NCI-H2171 (cell line): Measurements from ENCODE around the gene ADIPOR1.
A peak's percentile ranks its signal among the peaks of the same experiment; 100 is the strongest.
"Not testable (repeated sequence)": the region's sequence is repeated elsewhere in the genome, so short reads cannot be mapped to it uniquely, and the experiment has no call there.

Source experiments
- DNase-seq: peaks from one replicate; lab custom pipeline; 2025; lab: John Stamatoyannopoulos, UW

Gene ADIPOR1

DNA sequence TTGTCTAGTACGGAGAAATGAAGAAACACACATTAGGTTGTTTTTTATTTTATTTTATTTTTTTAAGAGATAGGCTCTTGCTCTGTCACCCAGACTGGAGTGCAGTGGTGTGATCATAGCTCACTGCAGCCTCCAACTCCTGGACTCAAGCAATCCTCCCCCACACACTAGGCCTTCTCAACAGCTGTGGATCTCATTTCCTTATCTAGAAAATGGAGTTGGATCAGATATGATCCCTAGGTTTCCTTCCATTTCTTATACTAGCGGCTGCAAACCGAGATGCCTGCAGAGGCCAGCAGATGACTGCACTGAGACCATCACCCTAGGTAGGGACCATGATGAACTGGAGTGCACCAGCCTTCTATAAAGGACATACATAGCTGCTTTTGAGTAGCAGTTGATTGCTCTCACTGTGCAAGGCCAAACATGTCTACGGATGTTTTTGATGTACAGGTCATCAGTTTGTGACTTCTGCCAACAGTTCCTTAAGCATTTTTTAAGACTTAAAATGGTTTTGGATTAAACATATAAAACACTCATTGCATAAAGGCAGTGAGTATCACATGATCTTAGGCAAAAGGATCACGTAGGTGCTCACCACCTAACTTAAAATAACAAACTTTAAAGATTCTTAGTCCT is 19.7 kb downstream of the ADIPOR1 start:
- no peak for DNase-seq

DNA sequence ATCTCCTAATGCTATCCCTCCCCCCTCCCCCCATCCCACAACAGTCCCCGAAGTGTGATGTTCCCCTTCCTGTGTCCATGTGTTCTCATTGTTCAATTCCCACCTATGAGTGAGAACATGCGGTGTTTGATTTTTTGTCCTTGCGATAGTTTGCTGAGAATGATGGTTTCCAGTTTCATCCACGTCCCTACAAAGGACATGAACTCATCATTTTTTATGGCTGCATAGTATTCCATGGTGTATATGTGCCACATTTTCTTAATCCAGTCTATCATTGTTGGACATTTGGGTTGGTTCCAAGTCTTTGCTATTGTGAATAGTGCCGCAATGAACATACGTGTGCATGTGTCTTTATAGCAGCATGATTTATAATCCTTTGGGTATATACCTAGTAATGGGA is 21.7 kb downstream of the ADIPOR1 start:
- not testable (repeated sequence) for DNase-seq

DNA sequence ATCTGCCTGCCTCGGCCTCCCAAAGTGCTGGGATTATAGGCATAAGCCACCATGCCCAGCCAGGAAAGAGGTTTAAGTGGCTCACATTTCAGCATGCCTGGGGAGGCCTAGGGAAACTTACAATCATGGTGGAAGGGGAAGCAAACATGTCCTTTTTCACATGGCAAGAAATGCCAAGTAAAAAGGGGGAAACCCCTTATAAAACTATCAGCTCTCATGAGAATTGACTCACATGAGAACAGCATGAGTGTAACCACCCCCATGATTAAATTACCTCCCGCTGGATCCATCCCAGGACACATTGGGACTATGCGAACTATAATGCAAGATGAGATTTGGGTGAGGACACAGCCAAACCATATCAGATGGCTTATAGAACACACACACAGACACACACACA is 22.3 kb downstream of the ADIPOR1 start:
- no peak for DNase-seq

DNA sequence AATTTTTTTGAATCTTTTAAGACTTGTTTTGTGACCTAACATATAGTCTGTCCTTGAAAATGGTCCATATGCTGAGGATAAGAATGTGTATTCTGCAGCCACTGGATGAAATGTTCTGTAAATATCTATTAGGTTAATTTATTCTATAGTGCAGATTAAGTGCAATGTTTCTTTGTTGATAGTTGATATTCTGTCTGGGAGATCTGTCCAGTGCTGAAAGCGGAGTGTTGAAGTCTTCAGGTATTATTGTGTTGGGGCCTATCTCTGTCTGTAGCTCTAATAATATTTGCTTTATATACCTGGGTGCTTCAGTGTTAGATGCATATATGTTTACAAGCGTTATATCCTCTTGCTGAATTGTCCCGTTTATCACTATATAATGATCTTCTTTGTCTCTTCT is 23.4 kb downstream of the ADIPOR1 start:
- DNase-seq, result no peak

DNA sequence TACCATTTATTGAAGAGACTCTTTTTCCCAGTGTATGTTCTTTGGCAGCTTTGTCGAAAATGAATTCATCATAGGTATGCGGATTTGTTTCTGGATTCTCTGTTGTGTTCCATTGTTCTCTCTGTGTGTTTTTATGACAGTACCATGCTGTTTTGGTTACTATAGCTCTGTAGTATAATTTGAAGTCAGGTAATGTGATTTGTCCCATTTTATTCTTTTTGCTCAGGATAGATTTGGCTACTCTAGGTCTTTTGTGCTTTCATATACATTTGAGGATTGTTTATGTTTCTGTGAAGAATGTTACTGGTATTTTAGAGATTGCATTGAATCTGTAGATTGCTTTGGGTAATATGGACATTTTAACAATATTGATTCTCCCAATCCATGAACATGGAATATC is 25.6 kb downstream of the ADIPOR1 start:
- DNase-seq, result no peak

DNA sequence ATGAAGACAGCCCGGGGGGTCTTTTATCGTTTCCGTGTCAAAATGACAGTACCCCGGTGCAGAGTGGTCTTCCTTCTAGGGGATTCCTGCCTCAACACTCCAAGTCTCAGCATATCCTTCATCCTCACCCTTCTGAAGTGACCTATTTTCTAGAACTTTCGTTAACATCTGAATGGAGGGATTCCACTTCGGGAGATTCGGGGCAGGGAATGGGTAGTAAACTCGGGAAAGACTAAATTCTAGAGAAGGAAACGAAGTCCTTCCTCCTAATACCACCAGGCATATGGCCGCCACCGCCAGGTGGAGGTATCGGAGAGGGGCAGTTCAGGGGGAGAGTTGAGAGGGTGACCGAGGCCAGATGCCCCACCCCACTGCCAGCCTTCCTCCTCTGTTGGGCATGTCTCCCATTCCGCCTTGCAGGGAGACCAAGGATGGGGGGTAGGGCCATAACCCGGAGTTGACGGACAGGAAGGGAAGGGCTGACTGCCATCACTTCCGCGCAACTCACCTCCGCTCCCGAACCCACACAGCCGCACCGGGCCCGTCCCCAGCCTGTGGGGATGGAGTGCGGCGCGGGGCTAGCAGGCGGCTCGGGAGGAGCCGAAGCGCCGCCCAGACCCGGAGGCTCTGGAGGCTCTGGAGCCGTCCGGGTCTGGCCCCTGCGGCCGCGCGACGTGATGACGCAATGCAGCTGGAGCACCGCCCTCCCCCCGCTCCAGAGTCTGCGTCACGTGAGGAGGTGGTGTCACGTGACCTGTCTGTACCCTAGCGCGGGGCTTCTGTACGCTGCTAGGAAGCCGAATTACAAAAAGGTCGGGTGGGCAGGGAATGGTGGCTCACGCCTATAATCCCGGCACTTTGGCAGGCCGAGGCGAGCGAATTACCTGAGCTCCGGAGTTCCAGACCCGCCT is 31.3 kb downstream of the ADIPOR1 start, which contains the start of gene KLHL12:
TSS of gene KLHL12 (minus strand) at position 654 of the 911 bp plus-strand sequence. CDS start 2,072 bp downstream, outside the sequence.
- DNase-seq, result peak; percentile 96

DNA sequence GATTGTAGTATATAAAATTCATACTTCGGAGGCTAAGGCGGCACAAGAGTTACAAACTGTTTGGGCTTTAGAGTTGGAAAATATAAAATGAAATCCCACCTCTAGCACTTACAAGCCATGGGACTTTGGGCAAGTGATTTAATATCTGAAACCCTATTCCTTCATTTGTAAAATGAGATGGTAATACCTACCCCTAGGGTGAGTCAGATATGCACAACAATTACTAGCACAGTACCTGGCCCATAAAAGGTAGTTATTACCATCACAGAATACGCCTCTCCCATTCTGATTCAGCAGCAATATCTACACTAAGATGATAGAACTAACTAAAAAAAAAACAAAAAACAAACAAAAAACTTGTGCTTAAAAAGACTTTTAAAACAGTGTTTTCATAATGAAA is 34.6 kb downstream of the ADIPOR1 start:
- no peak for DNase-seq

DNA sequence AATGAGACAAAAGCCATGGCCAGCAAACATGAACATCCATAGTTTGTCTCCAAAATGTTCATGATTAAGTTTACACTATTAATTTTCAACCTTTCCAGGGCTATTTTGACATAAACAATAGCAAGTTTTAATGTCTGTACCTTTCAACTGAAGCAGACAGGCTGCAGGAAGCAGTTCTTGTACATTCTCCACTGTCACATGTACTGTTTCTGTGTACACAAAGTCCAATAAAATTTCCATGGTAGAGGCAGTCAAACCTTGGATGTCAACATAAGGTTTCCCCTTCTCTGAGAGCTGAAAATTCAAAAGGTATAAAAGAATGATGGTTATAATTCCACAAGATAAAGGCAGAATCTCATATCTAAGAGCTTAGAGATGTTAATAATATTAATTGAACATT is 38.5 kb downstream of the ADIPOR1 start:
- no peak for DNase-seq

DNA sequence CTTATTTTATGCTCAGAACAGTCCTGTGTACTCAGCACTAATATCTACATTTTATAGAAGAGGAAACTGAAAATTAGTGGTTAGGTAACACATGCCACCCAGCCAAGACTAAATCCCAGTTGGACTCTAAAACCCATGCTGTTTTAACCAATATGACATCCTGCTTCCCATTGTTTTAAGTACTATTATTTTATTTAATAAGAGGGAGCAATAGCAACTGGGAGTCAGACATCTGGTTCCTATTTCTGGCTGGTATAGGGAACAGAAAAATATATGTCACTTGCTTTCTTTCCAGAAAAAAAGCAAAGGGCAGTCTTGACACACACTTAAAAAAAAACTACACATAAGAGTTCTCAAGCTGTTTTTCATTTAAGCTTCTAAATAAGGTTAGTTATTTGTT is 43.0 kb downstream of the ADIPOR1 start:
- DNase-seq, result no peak

DNA sequence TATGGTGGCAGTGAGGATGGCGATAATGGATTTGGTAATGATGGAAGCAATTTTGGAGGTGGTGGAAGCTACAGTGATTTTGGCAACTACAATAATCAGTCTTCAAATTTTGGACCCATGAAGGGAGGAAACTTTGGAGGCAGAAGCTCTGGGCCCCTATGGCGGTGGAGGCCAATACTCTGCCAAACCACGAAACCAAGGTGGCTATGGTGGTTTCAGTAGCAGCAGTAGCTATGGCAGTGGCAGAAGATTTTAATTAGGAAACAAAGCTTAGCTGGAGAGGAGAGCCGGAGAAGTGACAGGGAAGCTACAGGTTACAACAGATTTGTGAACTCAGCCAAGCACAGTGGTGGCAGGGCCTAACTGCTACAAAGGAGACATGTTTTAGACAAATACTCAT is 45.6 kb downstream of the ADIPOR1 start:
- DNase-seq, result not testable (repeated sequence)

DNA sequence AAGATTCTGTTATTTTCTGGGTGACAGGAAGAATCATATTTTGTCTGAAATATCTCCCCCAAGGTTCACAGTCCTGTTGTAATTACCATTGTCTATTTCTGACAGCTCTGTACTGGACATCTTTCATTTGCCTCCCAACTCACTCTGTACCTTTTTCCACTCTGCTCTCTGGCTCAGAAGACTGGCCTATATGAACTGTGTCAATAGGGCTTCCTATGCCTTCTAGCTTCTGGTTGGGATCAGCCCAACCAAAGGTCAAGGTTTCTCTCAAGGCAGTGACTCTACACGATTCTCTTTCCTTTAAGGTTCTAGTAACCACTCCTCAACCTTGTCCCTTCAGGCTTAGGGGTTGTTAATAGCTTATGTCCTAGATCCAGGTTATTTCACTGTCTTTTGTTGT is 48.6 kb downstream of the ADIPOR1 start:
- DNase-seq, result no peak

DNA sequence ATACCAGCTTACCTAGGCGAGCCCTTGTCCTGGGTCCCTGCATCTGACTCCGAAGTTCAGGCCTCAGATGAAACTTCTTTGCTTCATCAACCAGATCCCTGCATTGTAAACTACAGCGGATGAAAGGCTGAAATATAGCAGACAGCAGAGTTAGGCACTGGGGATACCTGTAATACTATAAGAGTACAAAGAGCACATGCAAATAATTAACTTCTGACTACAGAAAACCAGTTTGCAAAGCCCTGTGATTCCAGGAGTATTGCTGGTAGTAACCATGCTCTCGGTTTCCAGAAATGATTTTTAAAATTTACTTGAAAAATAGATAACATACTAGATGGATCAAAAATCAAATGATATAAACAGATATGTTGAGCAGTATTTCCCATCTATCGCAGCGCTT is 49.1 kb downstream of the ADIPOR1 start:
- DNase-seq, result no peak

DNA sequence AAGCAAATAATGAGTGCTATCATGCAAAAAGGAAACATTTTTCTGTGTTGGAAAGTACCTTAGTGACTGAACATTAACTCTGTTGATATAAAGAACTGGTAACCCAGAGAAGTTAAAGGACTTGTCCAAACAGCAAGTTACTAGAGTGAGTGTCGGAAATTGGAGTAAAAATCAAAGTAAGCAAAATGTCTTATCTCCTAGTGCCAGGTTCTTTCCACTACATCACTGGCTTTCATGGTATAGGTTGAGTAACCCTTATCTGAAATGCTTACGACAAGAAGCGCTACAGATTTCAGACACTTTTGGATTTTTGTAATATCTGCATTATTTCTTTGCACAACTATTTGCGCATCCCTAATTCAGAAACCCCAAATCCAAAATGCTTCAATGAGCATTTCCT is 52.8 kb downstream of the ADIPOR1 start:
- no peak for DNase-seq

DNA sequence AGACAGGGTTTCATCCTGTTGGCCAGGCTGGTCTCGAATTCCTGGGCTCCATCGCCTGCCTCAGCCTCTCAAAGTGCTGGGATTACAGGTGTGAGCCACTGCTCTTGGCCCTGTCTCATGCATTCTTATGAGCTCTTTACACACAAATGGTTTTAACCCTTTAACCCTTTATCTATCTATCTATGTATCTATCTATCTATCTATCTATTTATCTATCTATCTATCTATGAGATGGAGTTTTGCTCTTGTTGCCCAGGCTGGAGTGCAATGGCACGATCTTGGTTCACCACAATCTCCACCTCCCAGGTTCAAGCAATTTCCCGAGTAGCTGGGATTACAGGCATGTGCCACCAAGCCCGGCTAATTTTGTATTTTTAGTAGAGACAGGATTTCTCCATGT is 54.3 kb downstream of the ADIPOR1 start:
- DNase-seq, result not testable (repeated sequence)

DNA sequence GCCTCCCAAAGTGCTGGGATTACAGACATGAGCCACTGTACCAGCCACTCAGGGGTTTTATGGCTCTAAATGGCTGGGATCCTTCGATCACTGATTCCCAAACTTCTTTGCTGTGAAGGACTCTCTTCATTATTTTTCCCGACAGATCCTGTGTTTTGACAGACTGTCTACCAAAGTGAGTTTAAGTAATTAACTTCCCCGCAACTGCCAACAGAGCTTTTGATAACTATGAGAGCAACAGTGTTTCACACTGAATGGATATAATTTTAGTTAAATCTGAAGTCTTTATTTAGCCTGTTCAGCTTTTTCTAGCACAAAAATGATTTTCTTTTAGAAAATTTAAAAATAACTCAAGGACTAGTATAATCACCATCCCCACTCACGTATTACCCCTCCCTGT is 56.6 kb downstream of the ADIPOR1 start:
- DNase-seq, result no peak

DNA sequence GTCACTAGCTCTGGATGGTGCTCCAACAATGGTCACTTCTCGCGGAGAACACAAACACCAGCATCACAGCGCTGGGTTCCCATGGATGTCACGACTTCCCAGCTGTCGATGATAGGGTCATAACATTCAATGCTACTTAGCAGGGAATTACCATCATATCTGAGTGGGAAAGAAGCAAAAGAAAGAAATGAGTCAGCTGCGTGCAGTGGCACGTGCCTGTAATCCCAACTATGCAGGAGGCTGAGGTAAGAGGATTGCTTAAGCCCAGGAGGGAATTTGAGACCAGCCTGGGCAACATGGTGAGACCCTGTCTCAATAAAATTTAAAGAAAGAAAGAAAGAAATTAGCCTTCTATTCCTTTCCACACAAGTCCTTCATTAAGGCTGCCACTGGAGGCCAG is 65.6 kb downstream of the ADIPOR1 start:
- DNase-seq, result no peak
